ENCODE measurements around the gene MYO1A. TPM values are rescaled to one million over a fixed set of nuclear protein-coding genes. Genes with fewer than 3 reads are reported as not detected.

Gene MYO1A
- total RNA-seq, 3 donors from 2014 or later (not counting 1 experiment from before 2014, with no cell fraction given) = 1.1 TPM; not detected in 2

DNA sequence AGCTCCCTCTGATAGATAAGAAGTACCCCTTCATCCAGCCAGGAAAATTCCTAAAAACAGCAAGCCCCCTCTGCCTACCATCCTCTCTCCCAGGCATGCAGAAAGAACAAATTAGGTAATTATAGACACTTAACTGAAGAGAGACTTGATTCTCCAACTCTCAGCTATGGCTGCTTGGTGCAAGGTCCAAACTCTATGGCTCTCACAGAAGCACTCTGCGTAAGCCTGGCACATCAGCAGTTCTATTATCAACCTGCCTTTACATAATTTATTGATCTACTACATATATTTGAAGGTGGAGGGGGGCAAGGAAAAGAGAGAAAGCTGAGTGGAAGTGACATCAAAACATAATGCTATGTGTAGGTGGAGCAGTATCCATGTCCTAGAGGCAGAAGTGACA is 1.1 kb upstream of the MYO1A start:
- Histone ChIP-seq H3K36me3 (ENCODE audit: control insufficient read depth, insufficient read depth, low read length) (no peaks in the 10 kb centered on the region), H3K27me3 (ENCODE audit: control insufficient read depth, insufficient read depth, low read length) (no peaks in the 10 kb centered on the region), H3K9me3 (ENCODE audit: control insufficient read depth, insufficient read depth, low read length) (no peaks in the 10 kb centered on the region), H3K27ac (ENCODE audit: low read length) (no peak overlapping the region), H3K4me3 (ENCODE audit: low read length) (no peak overlapping the region), H3K4me1 (ENCODE audit: control insufficient read depth, insufficient read depth, low read length) (peaks cover 31% of the 10 kb centered on the region)
- DNase-seq (no peak), ATAC-seq (no peak)
- WGBS (ENCODE audit: insufficient coverage) = no CpG with 5 or more reads among the region's 1 CpG
- H3K27ac Mint-ChIP-seq = no peak overlapping the region
- H3K9me3 Mint-ChIP-seq = no peaks in the 10 kb centered on the region
- TF ChIP-seq, protein P1, sequence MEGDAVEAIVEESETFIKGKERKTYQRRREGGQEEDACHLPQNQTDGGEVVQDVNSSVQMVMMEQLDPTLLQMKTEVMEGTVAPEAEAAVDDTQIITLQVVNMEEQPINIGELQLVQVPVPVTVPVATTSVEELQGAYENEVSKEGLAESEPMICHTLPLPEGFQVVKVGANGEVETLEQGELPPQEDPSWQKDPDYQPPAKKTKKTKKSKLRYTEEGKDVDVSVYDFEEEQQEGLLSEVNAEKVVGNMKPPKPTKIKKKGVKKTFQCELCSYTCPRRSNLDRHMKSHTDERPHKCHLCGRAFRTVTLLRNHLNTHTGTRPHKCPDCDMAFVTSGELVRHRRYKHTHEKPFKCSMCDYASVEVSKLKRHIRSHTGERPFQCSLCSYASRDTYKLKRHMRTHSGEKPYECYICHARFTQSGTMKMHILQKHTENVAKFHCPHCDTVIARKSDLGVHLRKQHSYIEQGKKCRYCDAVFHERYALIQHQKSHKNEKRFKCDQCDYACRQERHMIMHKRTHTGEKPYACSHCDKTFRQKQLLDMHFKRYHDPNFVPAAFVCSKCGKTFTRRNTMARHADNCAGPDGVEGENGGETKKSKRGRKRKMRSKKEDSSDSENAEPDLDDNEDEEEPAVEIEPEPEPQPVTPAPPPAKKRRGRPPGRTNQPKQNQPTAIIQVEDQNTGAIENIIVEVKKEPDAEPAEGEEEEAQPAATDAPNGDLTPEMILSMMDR (IDR thresholded peaks at IDR 0.05) = no peak
- peaks cover 25 to 45% of the 10 kb centered on the region in 2 donors for H3K27me3 Mint-ChIP-seq (ENCODE audit: low read depth in 2 of 2)
- peaks cover 31 to 36% of the 10 kb centered on the region in 2 donors for H3K4me1 Mint-ChIP-seq
- H3K4me3 Mint-ChIP-seq = no peak overlapping the region
- no peaks in the 10 kb centered on the region for H3K36me3 Mint-ChIP-seq
- intact Hi-C loops (cut with micrococcal nuclease) = no loop called here

DNA sequence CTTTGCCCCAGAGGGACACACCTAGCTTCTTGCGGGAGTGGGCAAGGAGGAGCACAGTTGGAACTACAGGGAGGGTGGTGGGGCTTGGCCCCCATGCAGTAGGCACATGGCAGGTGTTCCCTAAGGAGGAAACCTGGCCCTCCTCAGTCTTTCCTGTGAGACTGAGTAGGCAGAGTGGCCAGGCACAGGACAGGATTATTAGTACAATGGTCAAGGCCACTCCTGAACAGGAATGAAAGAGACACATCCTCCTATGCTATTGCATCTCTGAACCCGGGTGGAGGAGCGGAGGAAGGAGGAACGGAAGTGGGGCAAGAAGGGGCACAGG is 846 bp downstream of the MYO1A start:
- H3K4me3 ChIP-seq (ENCODE audit: low read length) = no peak overlapping the region
- H3K36me3 ChIP-seq (ENCODE audit: control insufficient read depth, insufficient read depth, low read length) = no peaks in the 10 kb centered on the region
- Mint-ChIP-seq H3K36me3 (no peaks in the 10 kb centered on the region), H3K27ac (no peak overlapping the region), H3K4me3 (no peak overlapping the region), H3K27me3 (ENCODE audit: low read depth in 2 of 2) (peaks cover 37 to 59% of the 10 kb centered on the region in 2 donors), H3K9me3 (no peaks in the 10 kb centered on the region), H3K4me1 (peaks cover 33 to 36% of the 10 kb centered on the region in 2 donors)
- H3K4me1 ChIP-seq (ENCODE audit: control insufficient read depth, insufficient read depth, low read length) = peaks cover 31% of the 10 kb centered on the region
- intact Hi-C loops (cut with micrococcal nuclease) = no loop called here
- peaks cover 2% of the 10 kb centered on the region for H3K27me3 ChIP-seq (ENCODE audit: control insufficient read depth, insufficient read depth, low read length)
- TF ChIP-seq, protein P1 (IDR thresholded peaks at IDR 0.05) = no peak
- WGBS (ENCODE audit: insufficient coverage) = 95% methylated on average over 4 of the region's 4 CpGs
- no peak overlapping the region for H3K27ac ChIP-seq (ENCODE audit: low read length)
- no peak for ATAC-seq
- DNase-seq = no peak
- no peaks in the 10 kb centered on the region for H3K9me3 ChIP-seq (ENCODE audit: control insufficient read depth, insufficient read depth, low read length)

DNA sequence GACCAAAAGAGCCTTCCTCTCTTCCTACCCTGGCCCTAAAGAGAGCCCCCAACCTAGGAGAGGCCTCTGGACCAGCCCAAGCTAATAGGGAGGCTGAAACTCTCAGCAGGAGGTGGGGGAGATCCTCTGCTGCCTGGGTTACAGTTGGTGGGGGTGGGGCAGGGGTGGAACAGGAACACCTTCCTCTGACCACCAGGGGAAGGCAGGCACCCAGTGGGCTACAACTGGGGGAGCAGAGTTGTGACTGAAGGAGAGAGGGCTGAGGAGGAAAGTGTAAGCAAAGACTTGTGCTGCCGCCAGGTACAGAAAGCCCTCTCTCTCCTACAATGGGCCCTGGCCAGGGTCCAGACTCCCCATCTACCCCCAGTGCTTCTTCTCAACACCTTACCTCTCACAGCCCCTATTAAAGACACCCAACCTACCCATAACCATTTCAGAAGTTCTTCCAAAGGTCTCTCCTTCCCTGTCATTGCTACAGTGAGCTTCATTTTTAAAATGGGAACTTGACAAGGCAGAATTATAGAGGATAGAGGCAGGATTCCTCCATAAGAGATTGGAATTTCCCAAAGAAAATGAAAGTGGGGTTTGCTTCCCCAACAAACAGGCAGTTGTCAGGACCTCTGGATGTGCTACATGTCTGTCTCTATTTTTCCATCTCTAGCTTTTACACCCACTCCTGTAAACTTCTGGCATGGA is 1.4 kb downstream of the MYO1A start:
- Histone ChIP-seq H3K27ac (ENCODE audit: low read length) (no peak overlapping the region), H3K4me1 (ENCODE audit: control insufficient read depth, insufficient read depth, low read length) (peaks cover 31% of the 10 kb centered on the region), H3K27me3 (ENCODE audit: control insufficient read depth, insufficient read depth, low read length) (peaks cover 2% of the 10 kb centered on the region), H3K36me3 (ENCODE audit: control insufficient read depth, insufficient read depth, low read length) (no peaks in the 10 kb centered on the region), H3K9me3 (ENCODE audit: control insufficient read depth, insufficient read depth, low read length) (no peaks in the 10 kb centered on the region), H3K4me3 (ENCODE audit: low read length) (no peak overlapping the region)
- Mint-ChIP-seq H3K9me3 (no peaks in the 10 kb centered on the region), H3K36me3 (no peaks in the 10 kb centered on the region), H3K4me3 (no peak overlapping the region), H3K4me1 (peaks cover 33 to 36% of the 10 kb centered on the region in 2 donors), H3K27ac (no peak overlapping the region), H3K27me3 (ENCODE audit: low read depth in 2 of 2) (peaks cover 41 to 64% of the 10 kb centered on the region in 2 donors)
- ATAC-seq = no peak
- TF ChIP-seq, protein P1 (IDR thresholded peaks at IDR 0.05) = no peak
- DNase-seq = no peak
- intact Hi-C loops (cut with micrococcal nuclease) = no loop called here
- 94% methylated on average over 1 of the region's 1 CpG for WGBS (ENCODE audit: insufficient coverage)

DNA sequence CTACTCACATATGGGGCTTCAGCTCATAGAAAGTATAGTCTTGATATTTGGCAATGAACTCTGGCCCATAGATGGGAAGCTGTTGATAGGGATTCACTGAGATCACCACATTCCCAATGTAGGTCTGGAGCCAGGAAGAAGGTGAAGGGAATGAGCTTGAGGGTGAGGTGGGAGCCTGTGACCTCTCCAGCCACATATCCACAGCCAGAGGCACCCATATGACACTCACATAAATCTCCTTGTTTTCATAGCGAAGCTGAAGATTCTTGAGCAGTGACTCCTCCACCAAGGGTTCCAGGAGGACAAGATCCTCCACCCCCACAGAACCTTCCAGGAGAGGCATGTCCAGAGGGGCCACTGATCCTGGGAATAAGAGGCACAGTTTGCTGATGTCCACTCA is 1.9 kb downstream of the MYO1A start:
- 100% methylated on average over 1 of the region's 1 CpG for WGBS (ENCODE audit: insufficient coverage)
- H3K27me3 Mint-ChIP-seq (ENCODE audit: low read depth in 2 of 2) = peaks cover 43 to 70% of the 10 kb centered on the region in 2 donors
- peaks cover 33 to 36% of the 10 kb centered on the region in 2 donors for H3K4me1 Mint-ChIP-seq
- H3K36me3 ChIP-seq (ENCODE audit: control insufficient read depth, insufficient read depth, low read length) = no peaks in the 10 kb centered on the region
- ATAC-seq = no peak
- peaks cover 31% of the 10 kb centered on the region for H3K4me1 ChIP-seq (ENCODE audit: control insufficient read depth, insufficient read depth, low read length)
- H3K27ac Mint-ChIP-seq = peak overlapping the region in 1 of 2 donors; percentile 78
- no peaks in the 10 kb centered on the region for H3K9me3 Mint-ChIP-seq
- no peak overlapping the region for H3K27ac ChIP-seq (ENCODE audit: low read length)
- no peaks in the 10 kb centered on the region for H3K9me3 ChIP-seq (ENCODE audit: control insufficient read depth, insufficient read depth, low read length)
- no peak for DNase-seq
- no peak overlapping the region for H3K4me3 ChIP-seq (ENCODE audit: low read length)
- intact Hi-C loops (cut with micrococcal nuclease) = no loop called here
- H3K27me3 ChIP-seq (ENCODE audit: control insufficient read depth, insufficient read depth, low read length) = peaks cover 2% of the 10 kb centered on the region
- H3K36me3 Mint-ChIP-seq = no peaks in the 10 kb centered on the region
- TF ChIP-seq, protein P1 (IDR thresholded peaks at IDR 0.05) = no peak
- peak overlapping the region; percentile 37 for H3K4me3 Mint-ChIP-seq

Data from natural killer cell (primary cell).